ENCODE results near the gene TBX2.

DNA sequence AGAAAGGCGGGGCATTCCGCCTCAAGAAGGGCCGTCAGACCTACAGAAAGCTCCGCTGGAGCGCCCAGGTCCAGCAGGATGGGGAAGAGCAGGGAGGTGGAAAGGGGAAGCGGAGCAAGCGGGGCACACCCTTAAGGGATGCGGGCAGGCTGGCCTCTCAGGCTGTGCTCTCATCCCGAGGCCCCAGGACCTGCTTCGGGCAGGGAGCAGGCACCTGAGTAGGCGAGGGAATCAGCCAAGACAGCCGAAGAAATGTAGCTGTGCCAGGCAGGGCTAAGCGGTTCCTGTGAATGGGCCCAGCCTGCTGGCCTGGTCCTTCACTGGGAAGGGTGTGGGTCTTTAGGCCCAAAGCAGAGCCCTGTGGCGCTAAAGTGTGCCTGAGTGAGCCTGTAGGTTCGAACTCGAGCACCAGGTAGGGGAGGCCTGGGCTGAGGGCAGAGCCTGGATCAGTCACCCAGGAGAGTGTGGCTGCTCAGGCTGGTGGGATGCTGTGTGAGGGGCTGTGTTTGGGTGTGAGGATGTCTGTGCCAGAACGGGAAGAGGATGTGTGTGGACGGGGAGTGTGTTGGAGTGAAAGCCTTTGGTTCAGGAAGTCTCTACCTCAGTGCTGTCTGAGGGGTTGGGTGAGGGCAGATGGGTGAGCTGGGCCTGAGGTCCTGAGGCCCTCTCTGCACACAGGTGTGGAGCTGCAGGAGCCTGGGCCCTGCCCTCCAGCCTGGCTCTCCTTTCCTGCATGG is 55.8 kb downstream of the TBX2 start:
- TF ChIP-seq CTCF (IDR thresholded peaks at IDR 0.05; ENCODE audit: low read depth, low read length, poor library complexity, severe bottlenecking) (no peak), EZH2phosphoT487 (IDR thresholded peaks at IDR 0.05; ENCODE audit: borderline replicate concordance, low read length) (no peak)
